Measurements from ENCODE around the gene PRKCZ. TPM values are rescaled to one million over a fixed set of nuclear protein-coding genes. Genes with fewer than 3 reads are reported as not detected.

Gene PRKCZ
- polyA plus RNA-seq, 1 of the 3 experiments (the other 2 are of a cell fraction) = 24.2 TPM

DNA sequence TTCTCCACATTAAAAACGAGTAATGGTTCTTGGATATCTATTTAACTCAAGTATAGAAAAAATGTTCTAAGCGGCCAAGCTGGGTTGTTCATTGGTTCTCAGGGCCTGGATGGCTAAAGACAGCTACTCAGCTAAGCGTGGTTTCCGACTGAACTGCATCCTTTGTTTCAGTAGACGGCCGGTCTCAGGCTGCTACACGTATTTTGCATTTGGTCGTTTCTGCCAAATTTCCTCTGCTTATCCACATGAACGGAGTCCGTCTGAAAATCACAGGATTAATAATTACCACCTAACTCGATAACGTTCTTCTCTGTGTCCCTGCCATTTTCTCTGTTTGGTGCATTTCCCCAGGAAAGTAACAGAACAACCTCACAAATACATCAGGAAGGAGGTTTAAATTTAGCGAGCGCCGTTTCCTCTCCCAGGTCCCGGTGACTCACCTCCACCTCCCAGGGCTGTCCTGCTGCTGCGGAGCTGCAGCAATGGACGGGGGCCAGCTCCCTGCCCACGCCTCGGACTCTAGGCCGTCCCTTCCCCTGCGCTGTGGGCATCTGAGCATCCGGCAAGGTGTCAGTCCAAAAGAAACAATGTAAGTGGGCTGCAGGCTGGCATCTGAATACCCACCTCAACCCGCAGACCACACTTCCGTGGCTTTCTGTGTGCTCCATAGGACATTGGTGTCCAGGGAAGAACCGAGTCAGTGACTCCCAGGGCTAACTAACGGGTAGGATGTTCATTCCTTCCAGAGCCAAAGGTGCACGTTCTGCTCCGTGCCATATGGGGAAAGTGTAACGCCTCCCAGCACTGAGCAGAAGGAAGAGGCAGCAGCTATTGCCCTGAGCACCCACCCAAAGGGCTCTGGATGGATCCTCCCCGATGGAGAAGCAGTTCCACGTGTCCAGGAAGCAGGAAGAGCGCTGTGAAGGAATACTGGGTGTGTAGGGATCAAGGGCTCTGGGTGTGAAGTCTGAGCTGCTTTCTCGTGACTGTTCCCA, 35.2 kb upstream of the PRKCZ start:
- H3K4me1 ChIP-seq (ENCODE audit: control insufficient read depth in 1 of 2, insufficient read depth in 2 of 2, low read depth in 1 of 2, low read length in 1 of 2) = no peaks in the 10 kb centered on the region; a peak in 1 of 4 replicates
- H3K9ac ChIP-seq = no peak overlapping the region
- no peaks in the 10 kb centered on the region for H3K79me2 ChIP-seq (ENCODE audit: insufficient read depth)
- no peak overlapping the region for H2AFZ ChIP-seq (ENCODE audit: low read depth)
- ChIA-PET CTCF (interaction anchor here (1.3 to 3.1 kb wide), 4 partner anchors 11 to 71 kb away, joined by 3 to 16 read pairs (median 8); no protein-coding TSS in a partner anchor), POLR2A (no interaction called here)
- peaks cover 17% of the 10 kb centered on the region; the same call in 1 of the 2 replicates for H3K27me3 ChIP-seq (ENCODE audit: insufficient read depth)
- H3K4me2 ChIP-seq = no peak overlapping the region
- no peaks in the 10 kb centered on the region for H3K36me3 ChIP-seq (replicated peaks in 1 of 2; ENCODE audit: control insufficient read depth in 1 of 2, insufficient read depth in 2 of 2, low read length in 1 of 2)
- H3K9me3 ChIP-seq = no peaks in the 10 kb centered on the region
- H3F3A ChIP-seq (replicated peaks; ENCODE audit: insufficient read depth) = no peaks in the 10 kb centered on the region
- H4K20me1 ChIP-seq (ENCODE audit: insufficient read depth) = no peaks in the 10 kb centered on the region
- H3K9me2 ChIP-seq = no peaks in the 10 kb centered on the region
- TF ChIP-seq RCOR1 (IDR thresholded peaks at IDR 0.05; ENCODE audit: low read length) (no peak), GABPA (IDR thresholded peaks at IDR 0.05; ENCODE audit: low read depth) (no peak), NFIC (IDR thresholded peaks at IDR 0.05; ENCODE audit: borderline replicate concordance) (no peak)
- TF ChIP-seq, protein P1, sequence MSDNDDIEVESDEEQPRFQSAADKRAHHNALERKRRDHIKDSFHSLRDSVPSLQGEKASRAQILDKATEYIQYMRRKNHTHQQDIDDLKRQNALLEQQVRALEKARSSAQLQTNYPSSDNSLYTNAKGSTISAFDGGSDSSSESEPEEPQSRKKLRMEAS (IDR thresholded peaks at IDR 0.05; ENCODE audit: low read depth) = no peak
- TF ChIP-seq, protein P2, sequence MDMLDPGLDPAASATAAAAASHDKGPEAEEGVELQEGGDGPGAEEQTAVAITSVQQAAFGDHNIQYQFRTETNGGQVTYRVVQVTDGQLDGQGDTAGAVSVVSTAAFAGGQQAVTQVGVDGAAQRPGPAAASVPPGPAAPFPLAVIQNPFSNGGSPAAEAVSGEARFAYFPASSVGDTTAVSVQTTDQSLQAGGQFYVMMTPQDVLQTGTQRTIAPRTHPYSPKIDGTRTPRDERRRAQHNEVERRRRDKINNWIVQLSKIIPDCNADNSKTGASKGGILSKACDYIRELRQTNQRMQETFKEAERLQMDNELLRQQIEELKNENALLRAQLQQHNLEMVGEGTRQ (IDR thresholded peaks at IDR 0.05; ENCODE audit: borderline replicate concordance, low read depth, low read length) = no peak
- WGBS (ENCODE audit: low lambda C conversion rate) = 59% methylated on average over 27 of the region's 34 CpGs
- DNase-seq = no peak
- no peak overlapping the region for H3K4me3 ChIP-seq (ENCODE audit: low read depth in 2 of 2, low read length in 1 of 2)
- H3K27ac ChIP-seq (ENCODE audit: low read depth in 2 of 2, low read length in 1 of 2) = no peak overlapping the region

DNA sequence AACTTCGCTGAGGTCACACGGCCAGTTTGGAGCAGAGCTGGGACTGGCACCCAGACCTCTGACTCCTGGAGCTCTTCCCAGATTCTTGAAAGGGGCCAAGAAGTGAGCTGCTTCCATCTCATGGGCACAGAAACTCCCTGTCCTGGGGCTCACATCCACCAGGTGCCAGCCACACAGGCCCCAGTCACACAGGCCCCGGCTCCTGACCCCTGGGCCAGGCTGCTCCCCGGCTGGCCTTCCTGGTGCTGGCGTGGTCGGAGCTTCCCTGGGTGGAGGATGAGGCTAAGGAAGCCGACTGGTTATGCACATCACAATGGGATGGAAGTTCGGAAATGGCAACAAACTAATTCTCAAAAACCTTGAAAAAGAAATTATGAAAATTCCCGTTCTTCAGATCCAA, 34.1 kb upstream of the PRKCZ start:
- no peaks in the 10 kb centered on the region for H3K79me2 ChIP-seq (ENCODE audit: insufficient read depth)
- no peak overlapping the region for H3K4me2 ChIP-seq
- H3F3A ChIP-seq (replicated peaks; ENCODE audit: insufficient read depth) = no peaks in the 10 kb centered on the region
- no peak overlapping the region for H3K9ac ChIP-seq
- H3K27me3 ChIP-seq (ENCODE audit: insufficient read depth) = peaks cover 13% of the 10 kb centered on the region; the same call in 1 of the 2 replicates
- ChIA-PET CTCF (interaction anchor here (1.3 to 2.7 kb wide), 2 partner anchors 29 to 72 kb away, joined by 3 to 16 read pairs; no protein-coding TSS in a partner anchor), POLR2A (no interaction called here)
- no peaks in the 10 kb centered on the region; a peak in 1 of 4 replicates for H3K4me1 ChIP-seq (ENCODE audit: control insufficient read depth in 1 of 2, insufficient read depth in 2 of 2, low read depth in 1 of 2, low read length in 1 of 2)
- H3K4me3 ChIP-seq (ENCODE audit: low read depth in 2 of 2, low read length in 1 of 2) = no peak overlapping the region
- H3K36me3 ChIP-seq (replicated peaks in 1 of 2; ENCODE audit: control insufficient read depth in 1 of 2, insufficient read depth in 2 of 2, low read length in 1 of 2) = no peaks in the 10 kb centered on the region
- no peaks in the 10 kb centered on the region for H3K9me2 ChIP-seq
- WGBS (ENCODE audit: low lambda C conversion rate) = 58% methylated on average over 7 of the region's 9 CpGs
- H2AFZ ChIP-seq (ENCODE audit: low read depth) = no peak overlapping the region
- H3K9me3 ChIP-seq = no peaks in the 10 kb centered on the region
- TF ChIP-seq, protein P2 (IDR thresholded peaks at IDR 0.05; ENCODE audit: borderline replicate concordance, low read depth, low read length) = no peak
- DNase-seq = no peak
- no peak overlapping the region for H3K27ac ChIP-seq (ENCODE audit: low read depth in 2 of 2, low read length in 1 of 2)
- no peaks in the 10 kb centered on the region for H4K20me1 ChIP-seq (ENCODE audit: insufficient read depth)

Measured in SK-N-SH (cell line).